NCI-H1436 (cell line): Measurements from ENCODE around the gene ST6GALNAC2.
A peak's percentile ranks its signal among the peaks of the same experiment; 100 is the strongest.
"Not testable (repeated sequence)": the region's sequence is repeated elsewhere in the genome, so short reads cannot be mapped to it uniquely, and the experiment has no call there.

Source experiments
- DNase-seq: peaks from one replicate; lab custom pipeline; 2025; lab: John Stamatoyannopoulos, UW

Gene ST6GALNAC2

DNA sequence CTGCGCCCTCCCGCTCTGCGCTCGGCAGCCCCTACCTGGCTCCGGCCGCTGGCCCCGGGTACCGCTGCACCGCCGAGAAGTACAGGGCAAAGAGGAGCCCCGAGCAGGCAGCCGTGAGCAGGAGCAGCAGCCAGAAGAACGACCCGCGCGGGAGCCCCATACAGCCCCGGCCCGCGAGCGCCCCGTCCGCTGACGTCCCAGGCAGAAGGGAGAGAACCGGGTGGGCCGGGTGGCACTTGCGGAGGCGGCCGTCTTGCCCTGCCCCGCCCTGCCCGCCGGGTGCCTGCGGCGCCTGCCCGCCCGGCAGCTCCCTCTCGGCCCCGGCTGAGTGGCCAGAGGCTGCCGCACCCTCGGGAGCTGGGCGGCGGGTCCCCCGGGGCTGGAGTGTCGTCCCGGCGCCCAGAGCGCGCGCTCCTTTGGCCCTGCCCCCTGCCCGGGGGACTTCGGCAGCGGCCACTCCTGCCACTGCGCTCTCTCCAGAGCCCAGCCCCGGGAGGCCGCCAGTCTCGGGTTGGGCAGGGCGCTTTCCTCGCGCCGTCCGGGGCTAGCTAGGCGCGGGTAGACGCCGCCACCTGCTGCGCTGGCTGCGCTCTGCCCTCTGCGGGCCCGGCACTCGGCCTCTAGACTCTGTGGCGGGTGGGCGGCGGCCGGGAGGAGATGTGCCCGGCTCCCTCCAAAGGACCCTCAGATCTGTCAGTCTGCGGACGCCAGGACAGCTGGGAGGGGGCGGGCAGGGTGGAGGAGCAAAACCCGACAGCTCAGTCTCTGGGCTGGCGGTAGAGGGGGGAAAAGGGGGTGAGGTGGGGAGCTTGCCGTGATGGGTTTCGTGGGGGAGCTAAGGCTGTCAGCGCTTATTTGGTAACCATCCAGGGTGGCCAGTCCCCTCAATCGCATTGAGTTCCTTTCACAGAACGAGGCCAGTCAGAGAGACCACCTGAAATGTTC is at the start of gene ST6GALNAC2:
ST6GALNAC2 (minus strand) TSS at position 212 of the 945 bp plus-strand sequence; CDS start at position 160, 52 bp downstream.
- DNase-seq = peak; percentile 75

DNA sequence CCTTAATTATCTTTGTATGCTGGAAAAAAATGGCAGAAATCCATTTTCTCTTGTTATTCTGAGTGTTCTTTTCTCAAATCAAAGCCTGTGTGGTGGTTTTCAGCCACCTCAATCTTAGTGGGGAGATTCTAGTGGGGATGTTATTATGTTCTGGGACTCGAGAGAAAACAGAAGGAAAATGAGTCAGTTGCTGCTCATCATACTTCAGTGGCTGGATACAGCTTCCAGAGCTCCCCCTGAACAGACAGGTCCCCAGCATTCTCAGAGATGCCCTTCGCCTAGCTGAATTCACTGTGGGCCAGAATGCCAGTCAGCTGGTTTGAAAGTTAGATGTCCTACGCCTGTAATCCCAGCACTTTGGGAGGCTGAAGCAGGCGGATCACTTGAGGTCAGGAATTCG is 49.4 kb upstream of the ST6GALNAC2 start:
- no peak for DNase-seq

DNA sequence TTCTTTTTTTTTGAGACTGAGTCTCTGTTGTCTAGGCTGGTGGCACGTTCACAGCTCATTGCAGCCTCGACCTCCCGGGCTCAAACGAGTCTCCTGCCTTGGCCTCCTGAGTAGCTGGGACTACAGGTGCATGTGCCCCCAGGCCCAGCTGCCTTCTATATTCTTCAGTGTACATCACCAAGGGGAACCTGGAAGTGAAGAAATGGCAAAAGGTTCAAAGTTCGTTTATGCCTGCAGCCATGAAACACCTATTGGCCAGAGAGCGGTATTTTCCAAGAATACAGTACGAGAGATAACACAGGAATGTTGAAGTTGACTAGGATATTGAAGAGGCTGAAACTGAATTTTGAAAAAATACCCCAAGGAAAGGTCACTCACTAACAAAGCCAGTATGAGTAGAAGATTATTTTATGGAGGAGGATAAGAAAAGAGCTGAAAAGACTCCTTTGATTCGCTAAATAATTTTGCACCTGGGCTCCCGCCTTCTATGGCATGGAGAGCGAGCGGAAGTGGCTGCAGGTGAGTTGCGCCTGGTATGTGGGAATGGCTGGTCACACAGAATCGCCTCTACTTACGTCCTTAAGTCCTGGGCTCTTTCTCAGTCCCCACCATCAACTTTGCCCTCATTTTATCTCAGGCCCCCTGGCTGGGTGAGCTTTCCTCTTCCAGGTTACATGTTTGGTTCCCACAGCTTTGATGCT is 48.1 kb upstream of the ST6GALNAC2 start:
- no peak for DNase-seq

DNA sequence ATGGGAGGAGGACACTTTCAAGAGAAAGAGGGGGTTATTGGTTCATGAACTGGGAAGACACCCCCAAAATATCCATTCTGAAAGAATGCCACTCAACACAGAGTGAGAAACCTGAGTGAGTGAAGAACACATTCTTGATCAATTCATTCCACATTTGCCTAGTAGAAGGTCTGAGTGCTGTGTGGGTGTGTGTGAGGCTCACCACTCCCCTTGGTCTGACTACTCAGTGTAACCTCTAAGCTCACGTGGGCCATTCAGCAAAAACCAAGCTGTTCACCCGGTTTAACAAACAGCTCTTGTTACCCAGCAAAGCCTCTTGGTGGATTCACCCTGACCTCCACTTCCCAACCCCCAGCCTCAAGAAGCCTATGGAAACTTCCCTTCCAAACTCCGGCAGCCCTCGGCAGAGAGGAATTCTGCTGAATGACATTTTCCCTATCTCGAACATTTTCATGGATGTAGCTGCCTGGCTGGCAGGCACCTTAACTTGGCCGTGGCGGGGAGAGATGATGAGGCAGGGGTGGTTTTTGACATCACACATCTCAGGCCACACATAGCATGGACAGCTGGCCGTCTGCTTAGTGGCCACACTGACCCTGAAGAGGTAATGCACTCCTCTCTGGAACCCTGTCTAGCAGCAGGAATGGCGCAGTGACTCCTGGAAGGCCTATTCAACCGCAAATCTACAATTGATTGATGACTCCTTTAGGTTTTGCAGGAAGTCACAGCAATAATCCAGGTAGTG is 46.3 kb upstream of the ST6GALNAC2 start:
- DNase-seq = no peak

DNA sequence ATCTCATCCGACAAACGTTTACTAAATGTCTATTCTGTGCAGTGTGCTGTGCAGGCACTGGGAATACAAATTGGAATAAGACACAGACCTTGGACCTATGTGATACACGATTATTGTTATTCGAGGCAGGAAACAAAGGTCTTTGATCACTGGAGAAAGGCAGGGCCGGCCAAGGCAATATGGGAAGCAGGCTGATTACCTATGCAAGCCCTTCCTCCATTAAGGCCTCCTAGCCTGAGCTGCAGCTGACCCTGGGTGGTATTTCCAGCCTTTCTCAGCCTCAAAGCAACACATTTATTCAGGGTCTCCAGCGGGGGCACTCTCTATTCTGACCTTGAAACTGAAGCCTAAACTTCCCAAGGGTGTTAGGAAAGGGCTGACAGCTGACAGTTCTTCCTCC is 44.5 kb upstream of the ST6GALNAC2 start:
- no peak for DNase-seq

DNA sequence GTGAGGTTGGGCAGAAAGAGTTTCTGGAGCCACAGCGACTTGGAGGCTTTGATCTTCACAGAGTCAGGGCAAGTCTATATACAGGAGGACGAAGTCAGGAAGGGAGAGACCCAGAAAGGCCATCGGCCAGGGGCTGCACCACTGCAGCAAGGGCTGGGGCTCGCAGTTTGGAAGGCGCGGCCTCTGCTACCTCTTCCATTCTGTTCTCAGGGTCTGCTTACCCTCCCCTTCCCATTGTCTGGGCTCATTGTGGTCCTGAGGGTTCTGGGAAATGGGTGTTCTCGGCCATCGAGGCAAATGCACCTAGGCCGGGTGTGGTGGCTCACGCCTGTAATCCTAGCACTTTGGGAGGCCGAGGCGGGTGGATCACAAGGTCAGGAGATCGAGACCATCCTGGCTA is 41.9 kb upstream of the ST6GALNAC2 start:
- DNase-seq = no peak

DNA sequence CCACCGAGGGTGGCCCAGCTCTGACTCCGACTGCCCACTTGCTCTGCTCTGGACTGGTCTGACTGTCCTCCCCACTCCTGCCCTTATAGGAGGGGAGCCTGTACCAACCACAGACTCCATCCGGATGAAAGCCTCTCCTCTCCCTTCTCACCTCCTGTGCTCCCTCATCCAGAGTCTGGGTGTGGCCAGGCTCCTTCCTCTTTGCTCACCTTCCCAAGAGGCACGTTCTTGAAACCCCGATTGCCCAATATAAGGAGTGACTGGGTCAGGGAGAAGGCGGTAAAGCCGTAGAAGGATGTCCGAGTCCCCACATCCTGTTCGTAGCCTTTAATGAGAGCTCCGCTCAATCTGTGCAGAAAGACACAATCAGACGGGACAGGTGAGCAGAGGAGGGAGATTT is 40.8 kb upstream of the ST6GALNAC2 start:
- no peak for DNase-seq

DNA sequence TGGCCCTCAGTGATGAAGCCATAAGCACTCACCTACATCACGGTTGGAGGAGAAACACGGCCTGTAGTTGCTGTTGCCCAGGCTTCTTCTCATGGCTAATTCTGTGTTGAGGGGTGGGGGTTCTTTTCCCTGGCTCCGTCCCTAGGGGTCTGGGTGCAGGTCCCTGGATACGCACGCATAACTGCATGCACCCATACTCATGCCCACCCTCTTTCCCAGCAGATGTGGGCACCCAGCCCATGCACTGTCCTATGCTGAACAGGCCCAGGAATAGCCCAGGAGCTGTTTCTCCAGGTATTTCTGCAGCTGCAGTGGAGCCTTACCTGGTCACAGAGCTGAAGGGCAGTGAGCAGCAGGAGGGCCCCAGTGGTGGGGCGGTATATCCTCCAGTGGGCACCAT is 39.8 kb upstream of the ST6GALNAC2 start:
- no peak for DNase-seq

DNA sequence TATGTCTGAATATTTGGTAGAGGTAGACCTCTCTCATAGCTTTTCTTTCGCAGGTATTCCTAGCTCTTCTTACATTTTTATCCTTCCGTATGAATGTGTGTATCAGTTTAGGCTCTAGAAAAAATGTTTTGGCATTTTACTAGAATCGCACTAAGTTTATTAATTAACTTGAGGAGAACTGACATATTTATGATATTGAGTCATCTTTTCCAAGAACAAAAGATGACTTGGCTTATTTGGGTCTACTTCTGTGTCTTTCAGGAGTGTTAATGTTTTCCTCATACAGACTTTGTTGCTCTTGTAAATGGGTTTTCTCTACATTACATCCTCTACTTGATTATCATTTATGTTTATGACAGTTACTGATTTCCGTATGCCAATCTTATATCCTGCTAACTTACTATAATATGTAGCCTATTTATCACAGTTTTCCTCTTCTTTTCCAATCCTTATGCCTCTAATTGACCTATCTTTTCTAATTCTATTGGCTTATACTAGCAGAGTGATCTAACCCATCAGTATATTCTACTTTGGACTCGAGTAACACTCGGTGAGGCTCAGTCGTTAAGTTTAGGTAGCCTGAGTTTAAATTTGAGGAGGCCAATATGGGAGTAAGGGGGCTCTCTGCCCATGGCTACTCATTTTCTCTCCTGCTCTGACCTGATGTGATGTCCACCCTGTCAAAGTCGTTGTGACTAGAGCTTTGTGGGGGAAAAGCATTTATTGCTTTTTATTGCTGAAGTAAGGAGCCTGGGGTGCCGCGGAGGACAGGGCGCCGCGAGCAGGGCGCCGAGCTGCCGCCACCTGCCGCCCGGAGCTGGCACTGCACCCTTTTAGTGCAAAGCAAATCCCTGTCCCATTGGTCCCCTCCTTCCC is 37.8 kb upstream of the ST6GALNAC2 start:
- peak; percentile 68 for DNase-seq

DNA sequence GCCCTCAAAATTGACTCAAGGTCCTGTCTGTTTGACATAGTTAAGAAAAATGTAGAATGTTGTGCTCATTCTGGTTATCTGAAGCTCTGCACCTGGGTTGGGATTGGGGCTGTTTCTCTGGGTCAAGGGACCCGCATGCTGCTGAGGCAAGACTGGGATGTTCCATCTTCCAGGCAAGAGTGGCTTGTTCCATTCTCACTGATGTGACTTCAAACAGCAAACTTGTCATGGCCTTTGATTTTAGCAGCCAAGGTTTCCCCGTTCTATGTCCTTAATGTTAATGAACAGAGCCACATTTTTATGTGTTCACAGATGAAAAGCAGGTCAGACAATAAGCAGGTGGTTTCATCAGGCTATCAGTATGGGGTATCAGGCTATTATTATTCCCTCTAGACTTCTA is 32.2 kb upstream of the ST6GALNAC2 start:
- DNase-seq = no peak

DNA sequence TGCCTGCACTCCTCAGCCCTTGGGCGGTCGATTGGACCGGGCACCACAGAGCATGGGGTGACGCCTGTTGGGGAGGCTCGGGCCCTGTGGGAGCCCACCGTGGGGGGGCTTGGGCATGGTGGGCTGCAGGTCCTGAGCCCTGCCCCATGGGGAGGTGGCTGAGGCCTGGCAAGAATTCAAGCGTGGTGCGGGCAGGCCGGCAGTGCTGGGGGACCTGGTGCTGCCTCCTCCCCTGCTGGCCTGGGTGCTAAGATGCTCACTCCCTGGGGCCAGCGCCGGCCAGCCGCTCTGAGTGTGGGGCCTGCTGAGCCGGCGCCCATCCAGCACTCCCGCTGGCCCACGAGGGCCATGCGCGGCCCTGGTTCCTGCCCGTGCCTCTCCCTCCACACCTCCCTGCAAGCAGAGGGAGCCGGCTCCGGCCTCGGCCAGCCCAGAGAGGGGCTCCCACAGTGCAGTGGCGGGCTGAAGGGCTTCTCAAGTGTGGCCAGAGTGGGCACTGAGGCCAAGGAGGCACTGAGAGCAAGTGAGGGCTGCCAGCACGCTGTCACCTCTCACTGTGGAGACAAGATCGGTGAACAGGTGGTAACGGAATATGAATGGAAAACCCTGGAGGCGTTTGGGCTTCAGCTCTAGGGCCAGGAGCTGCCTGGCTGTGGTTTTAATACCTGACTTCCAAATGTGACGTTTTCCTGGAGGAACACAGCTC is 29.4 kb upstream of the ST6GALNAC2 start:
- no peak for DNase-seq

DNA sequence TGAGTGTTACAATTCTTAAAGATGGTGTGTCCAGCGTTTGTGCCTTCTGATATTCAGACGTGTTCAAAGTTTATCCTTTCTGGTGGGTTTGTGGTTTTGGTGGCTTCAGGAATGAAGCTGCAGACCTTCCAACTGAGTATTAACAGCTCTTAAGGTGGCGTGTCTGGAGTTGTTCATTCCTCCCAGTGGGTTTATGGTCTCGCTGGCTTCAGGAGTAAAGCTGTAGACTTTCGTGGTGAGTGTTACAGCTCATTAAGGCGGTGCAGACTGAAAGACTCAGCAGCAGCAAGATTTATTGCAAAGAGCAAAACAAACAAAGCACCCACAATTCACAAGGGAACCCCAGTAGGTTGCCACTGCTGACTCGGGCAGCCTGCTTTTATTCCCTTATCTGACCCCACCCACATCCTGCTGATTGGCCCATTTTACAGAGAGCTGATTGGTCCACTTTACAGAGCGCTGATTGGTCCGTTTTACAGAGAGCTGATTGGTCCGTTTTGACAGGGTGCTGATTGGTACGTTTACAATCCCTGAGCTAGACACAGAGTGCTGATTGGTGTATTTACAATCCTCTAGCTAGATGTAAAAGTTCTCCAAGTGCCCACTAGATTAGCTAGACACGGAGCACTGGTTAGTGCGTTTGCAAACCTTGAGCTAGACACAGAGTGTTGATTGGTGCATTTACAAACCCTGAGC is 28.6 kb upstream of the ST6GALNAC2 start:
- DNase-seq = not testable (repeated sequence)

DNA sequence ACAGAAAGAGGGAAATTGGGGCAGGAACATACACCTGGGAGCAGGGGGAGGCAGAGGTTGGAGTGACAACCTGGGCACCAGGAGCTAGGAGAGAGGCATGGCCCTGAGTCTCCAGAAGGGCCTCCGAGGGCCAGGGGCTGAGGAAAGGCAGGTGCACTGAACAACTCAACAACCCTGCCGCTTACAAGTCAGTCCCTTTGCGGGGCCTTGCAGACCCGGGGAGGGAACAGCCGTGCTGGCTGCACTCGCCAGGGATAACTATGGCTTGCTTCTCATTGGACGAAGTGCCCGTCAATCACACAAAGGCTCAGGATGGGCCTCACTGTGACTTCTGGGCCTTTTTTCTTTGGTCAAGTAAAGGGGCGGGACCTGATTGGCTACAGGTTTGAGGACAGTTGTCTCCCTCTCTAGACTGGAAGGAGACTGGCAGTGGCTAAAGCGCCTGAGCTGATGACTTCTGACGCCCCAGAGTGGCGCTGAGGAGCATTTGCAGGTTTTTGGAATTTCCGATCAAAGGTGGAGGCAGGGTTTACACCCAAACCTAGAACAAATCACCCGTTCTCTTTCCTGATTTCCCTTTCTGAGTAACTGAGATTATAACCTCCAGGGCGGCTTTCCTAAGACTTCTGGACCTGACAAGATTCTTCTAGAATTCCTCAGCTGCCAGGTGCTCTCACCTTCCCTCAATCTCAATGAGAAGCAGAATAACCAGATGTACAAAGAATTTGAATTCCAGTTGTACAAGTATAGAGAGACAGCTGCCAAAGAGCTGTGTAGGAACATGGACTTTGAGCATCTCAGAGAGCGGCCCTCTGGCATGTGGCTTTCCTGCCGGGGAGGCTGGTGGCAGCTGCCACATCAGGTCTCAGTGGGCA is 27.6 kb upstream of the ST6GALNAC2 start:
- no peak for DNase-seq

DNA sequence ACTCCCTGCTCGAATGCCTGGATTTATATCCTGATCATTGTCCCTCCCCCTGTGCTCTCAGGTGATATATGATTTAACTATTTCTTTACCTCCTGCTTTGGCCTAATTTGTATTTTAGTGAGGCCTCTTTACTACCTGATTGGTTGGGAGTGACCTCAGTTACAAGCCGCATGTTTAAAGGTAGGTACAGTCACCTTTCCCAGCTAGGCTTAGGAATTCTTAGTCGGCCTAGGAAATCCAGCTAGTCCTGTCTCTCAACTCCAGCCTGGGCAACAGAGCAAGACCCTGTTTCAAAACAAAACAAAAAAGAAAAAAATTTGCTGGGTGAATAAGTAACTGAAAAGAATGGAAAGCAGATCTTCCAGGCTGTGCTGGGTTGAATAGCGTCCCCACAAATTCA is 26.8 kb upstream of the ST6GALNAC2 start:
- DNase-seq = no peak

DNA sequence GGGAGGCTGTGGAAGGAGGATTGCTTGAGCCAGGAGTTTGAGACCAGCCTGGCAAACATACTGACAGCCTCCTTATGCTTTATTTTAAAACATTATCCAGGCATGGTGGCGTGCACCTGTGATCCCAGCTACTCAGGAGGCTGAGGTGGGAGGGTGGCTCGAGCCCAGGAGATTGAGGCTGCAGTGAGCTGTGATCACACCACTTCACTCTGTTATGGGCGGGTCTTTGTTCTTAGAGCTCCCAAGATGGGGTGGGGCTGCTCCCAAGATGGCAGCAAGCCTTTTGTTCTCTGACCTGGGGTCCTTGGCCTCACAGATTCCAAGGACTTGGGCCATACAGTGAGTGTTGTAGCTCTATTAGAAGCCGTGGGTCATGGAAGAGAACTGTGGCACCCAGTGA is 26.1 kb upstream of the ST6GALNAC2 start:
- no peak for DNase-seq

DNA sequence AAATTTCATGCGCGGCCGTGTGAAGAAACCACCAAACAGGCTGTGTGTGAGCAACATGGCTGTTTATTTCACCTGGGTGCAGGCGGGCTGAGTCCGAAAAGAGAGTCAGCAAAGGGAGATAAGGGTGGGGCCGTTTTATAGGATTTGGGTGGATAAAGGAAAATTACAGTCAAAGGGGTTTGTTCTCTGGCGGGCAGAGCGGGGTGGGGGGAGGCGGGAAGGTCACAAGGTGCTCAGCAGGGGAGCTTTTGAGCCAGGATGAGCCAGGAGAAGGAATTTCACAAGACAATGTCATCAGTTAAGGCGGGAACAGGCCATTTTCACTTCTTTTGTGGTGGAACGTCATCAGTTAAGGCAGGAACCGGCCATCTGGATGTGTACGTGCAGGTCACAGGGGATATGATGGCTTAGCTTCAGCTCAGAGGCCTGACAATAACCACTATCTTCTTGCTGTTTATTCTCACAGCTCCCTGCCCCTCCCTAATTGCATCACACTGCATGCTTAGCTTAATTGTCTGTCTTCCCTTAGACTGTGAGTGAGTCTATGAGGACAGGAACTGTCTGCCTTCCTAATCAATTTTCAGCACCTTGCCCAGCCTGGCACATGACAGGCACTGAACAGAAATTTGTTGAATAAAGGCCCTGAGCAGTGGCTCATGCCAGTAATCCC is 25.6 kb upstream of the ST6GALNAC2 start:
- DNase-seq = not testable (repeated sequence)

DNA sequence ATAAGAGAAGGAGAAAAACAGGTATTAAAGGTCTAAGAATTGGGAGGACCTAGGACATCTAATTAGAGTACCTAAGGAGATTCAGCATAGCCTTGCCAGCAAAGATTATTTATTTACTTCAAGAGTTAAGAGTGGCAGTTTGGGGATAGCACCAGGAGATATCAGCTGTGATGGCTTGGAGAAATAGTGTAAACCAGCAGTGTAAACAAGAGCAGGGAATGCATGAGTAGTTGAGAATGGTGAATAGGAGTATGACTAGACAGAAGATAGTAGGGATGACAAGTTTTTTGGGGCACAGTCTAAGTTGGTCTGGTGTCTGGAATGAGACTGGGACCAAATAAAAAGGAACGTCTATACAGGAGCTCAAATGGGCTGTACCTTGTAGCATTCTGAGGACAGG is 21.0 kb upstream of the ST6GALNAC2 start:
- not testable (repeated sequence) for DNase-seq

DNA sequence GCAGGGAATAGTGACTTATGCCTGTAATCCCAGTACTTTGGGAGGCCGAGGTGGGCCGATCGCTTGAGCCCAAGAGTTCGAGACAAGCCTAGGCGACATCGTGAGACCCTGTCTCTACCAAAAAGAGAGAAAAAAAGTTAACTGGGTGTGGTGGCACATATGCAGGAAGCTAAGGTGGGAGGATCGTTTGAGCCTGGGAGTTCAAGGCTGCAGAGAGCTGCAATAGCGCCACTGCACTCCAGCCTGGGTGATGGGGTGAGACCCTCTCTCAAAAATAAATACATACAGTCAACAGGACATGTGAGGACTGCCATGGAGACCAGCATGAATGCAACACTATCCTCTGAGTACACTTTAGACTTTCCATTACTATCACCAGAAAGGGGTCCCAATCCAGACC is 15.4 kb upstream of the ST6GALNAC2 start:
- DNase-seq = no peak
